ENCODE results near the gene HSPA12A.

Gene HSPA12A

GRCh38 chr10:116769791-116770190 lies 27.4 kb upstream of the HSPA12A start:
- no peak for DNase-seq

GRCh38 chr10:116769368-116769767 lies 27.0 kb upstream of the HSPA12A start:
- no peak for DNase-seq

- no peak for DNase-seq
Observed at GRCh38 chr10:116768786-116769185, 26.4 kb upstream of the HSPA12A start.

- DNase-seq: no peak
Observed at GRCh38 chr10:116766837-116767634, 24.7 kb upstream of the HSPA12A start.

GRCh38 chr10:116766241-116766827 lies 24.0 kb upstream of the HSPA12A start:
- no peak for DNase-seq

GRCh38 chr10:116765648-116766081 lies 23.3 kb upstream of the HSPA12A start:
- no peak for DNase-seq

GRCh38 chr10:116764979-116765378 lies 22.6 kb upstream of the HSPA12A start:
- DNase-seq: no peak

- no peak for DNase-seq
Observed at GRCh38 chr10:116763440-116763839, 21.1 kb upstream of the HSPA12A start.

GRCh38 chr10:116761883-116762282 lies 19.5 kb upstream of the HSPA12A start:
- no peak for DNase-seq

GRCh38 chr10:116760919-116761318 lies 18.6 kb upstream of the HSPA12A start:
- no peak for DNase-seq

- DNase-seq: no peak
Observed at GRCh38 chr10:116757246-116757645, 14.9 kb upstream of the HSPA12A start.

- peak; percentile 66 for DNase-seq
Observed at GRCh38 chr10:116756277-116756676, 13.9 kb upstream of the HSPA12A start.

GRCh38 chr10:116753759-116754158 lies 11.4 kb upstream of the HSPA12A start:
- DNase-seq: no peak

- no peak for DNase-seq
Observed at GRCh38 chr10:116752969-116753665, 10.8 kb upstream of the HSPA12A start.

GRCh38 chr10:116752563-116752962 lies 10.2 kb upstream of the HSPA12A start:
- DNase-seq: no peak

- no peak for DNase-seq
Observed at GRCh38 chr10:116748471-116748870, 6.1 kb upstream of the HSPA12A start.

GRCh38 chr10:116748041-116748440 lies 5.7 kb upstream of the HSPA12A start:
- no peak for DNase-seq

- no peak for DNase-seq
Observed at GRCh38 chr10:116747325-116747724, 5.0 kb upstream of the HSPA12A start.

GRCh38 chr10:116744885-116745284 lies 2.5 kb upstream of the HSPA12A start:
- DNase-seq: no peak

GRCh38 chr10:116744163-116744753 lies 1.9 kb upstream of the HSPA12A start:
- no peak for DNase-seq

GRCh38 chr10:116743266-116744064 lies 1.1 kb upstream of the HSPA12A start:
- DNase-seq: no peak

All from right forelimb (tissue), 1 donor.